ENCODE data around the gene CXCL17.

The CXCL17 gene

GRCh38 chr19:42419309-42419708, 23.4 kb downstream of the CXCL17 start:
- H3K4me2 ChIP-seq (ENCODE audit: low read depth, low read length, poor library complexity, severe bottlenecking): no peak overlapping the region
- no peaks in the 10 kb centered on the region for H3K9me2 ChIP-seq (replicated peaks; ENCODE audit: insufficient read depth, low read length)
- no peak overlapping the region for H2AFZ ChIP-seq (ENCODE audit: low read depth, low read length, severe bottlenecking)
- no peak overlapping the region for H3K27ac ChIP-seq (ENCODE audit: low read depth, low read length)
- H4K20me1 ChIP-seq (ENCODE audit: low read depth, low read length): no peaks in the 10 kb centered on the region
- H3K9ac ChIP-seq (ENCODE audit: low read length): no peak overlapping the region
- no peaks in the 10 kb centered on the region for H3K9me3 ChIP-seq (ENCODE audit: insufficient read depth, low read length)
- peaks cover 16% of the 10 kb centered on the region for H3K79me2 ChIP-seq (ENCODE audit: insufficient read depth, low read length)
- H3F3A ChIP-seq (ENCODE audit: insufficient read depth): no peaks in the 10 kb centered on the region
- TF ChIP-seq CTCF (IDR thresholded peaks at IDR 0.05; ENCODE audit: insufficient read depth, low read length, poor library complexity, severe bottlenecking) (no peak), EZH2phosphoT487 (conservative IDR thresholded peaks at IDR 0.05; ENCODE audit: low read length) (no peak)
- H3K36me3 ChIP-seq (ENCODE audit: low read length): no peaks in the 10 kb centered on the region
- no peak overlapping the region for H3K4me3 ChIP-seq (ENCODE audit: insufficient read depth, low read length, poor library complexity, severe bottlenecking)
- H3K27me3 ChIP-seq (ENCODE audit: low read length): no peaks in the 10 kb centered on the region

- H3K9me2 ChIP-seq (replicated peaks; ENCODE audit: insufficient read depth, low read length): no peaks in the 10 kb centered on the region
- no peak overlapping the region for H2AFZ ChIP-seq (ENCODE audit: low read depth, low read length, severe bottlenecking)
- no peak overlapping the region for H3K4me3 ChIP-seq (ENCODE audit: insufficient read depth, low read length, poor library complexity, severe bottlenecking)
- no peak overlapping the region for H3K4me2 ChIP-seq (ENCODE audit: low read depth, low read length, poor library complexity, severe bottlenecking)
- no peaks in the 10 kb centered on the region for H3K9me3 ChIP-seq (ENCODE audit: insufficient read depth, low read length)
- H3K9ac ChIP-seq (ENCODE audit: low read length): no peak overlapping the region
- no peaks in the 10 kb centered on the region for H3K36me3 ChIP-seq (ENCODE audit: low read length)
- no peak overlapping the region for H3K27ac ChIP-seq (ENCODE audit: low read depth, low read length)
- no peaks in the 10 kb centered on the region; the same call in 1 of the 2 replicates for H3K79me2 ChIP-seq (ENCODE audit: insufficient read depth, low read length)
- no peaks in the 10 kb centered on the region for H3K27me3 ChIP-seq (ENCODE audit: low read length)
- no peaks in the 10 kb centered on the region for H3F3A ChIP-seq (ENCODE audit: insufficient read depth)
- TF ChIP-seq EZH2phosphoT487 (conservative IDR thresholded peaks at IDR 0.05; ENCODE audit: low read length) (no peak), CTCF (IDR thresholded peaks at IDR 0.05; ENCODE audit: insufficient read depth, low read length, poor library complexity, severe bottlenecking) (no peak)
- no peaks in the 10 kb centered on the region for H4K20me1 ChIP-seq (ENCODE audit: low read depth, low read length)
Measured at GRCh38 chr19:42412661-42413076, 30.1 kb downstream of the CXCL17 start.

GRCh38 chr19:42412227-42412626, 30.5 kb downstream of the CXCL17 start:
- Histone ChIP-seq H3F3A (ENCODE audit: insufficient read depth) (no peaks in the 10 kb centered on the region), H3K79me2 (ENCODE audit: insufficient read depth, low read length) (no peaks in the 10 kb centered on the region; the same call in 1 of the 2 replicates), H3K9me3 (ENCODE audit: insufficient read depth, low read length) (no peaks in the 10 kb centered on the region), H3K9ac (ENCODE audit: low read length) (no peak overlapping the region), H3K36me3 (ENCODE audit: low read length) (no peaks in the 10 kb centered on the region), H4K20me1 (ENCODE audit: low read depth, low read length) (no peaks in the 10 kb centered on the region), H3K27ac (ENCODE audit: low read depth, low read length) (no peak overlapping the region), H2AFZ (ENCODE audit: low read depth, low read length, severe bottlenecking) (no peak overlapping the region), H3K27me3 (ENCODE audit: low read length) (no peaks in the 10 kb centered on the region), H3K4me2 (ENCODE audit: low read depth, low read length, poor library complexity, severe bottlenecking) (no peak overlapping the region), H3K9me2 (replicated peaks; ENCODE audit: insufficient read depth, low read length) (no peaks in the 10 kb centered on the region), H3K4me3 (ENCODE audit: insufficient read depth, low read length, poor library complexity, severe bottlenecking) (no peak overlapping the region)
- TF ChIP-seq CTCF (IDR thresholded peaks at IDR 0.05; ENCODE audit: insufficient read depth, low read length, poor library complexity, severe bottlenecking) (no peak), EZH2phosphoT487 (conservative IDR thresholded peaks at IDR 0.05; ENCODE audit: low read length) (no peak)

Measured in SU-DHL-6 (cell line).